NOMO-1 treated with dmso at 0.1 percent for 144 hours (cell line): ENCODE data around the gene PLPP3.
A peak's percentile ranks its signal among the peaks of the same experiment; 100 is the strongest.

Experiments used
- DNase-seq: peaks from one replicate; lab custom pipeline; 2025; ENCODE audit not compliant: unreplicated experiment; lab: John Stamatoyannopoulos, UW

Gene PLPP3

DNA sequence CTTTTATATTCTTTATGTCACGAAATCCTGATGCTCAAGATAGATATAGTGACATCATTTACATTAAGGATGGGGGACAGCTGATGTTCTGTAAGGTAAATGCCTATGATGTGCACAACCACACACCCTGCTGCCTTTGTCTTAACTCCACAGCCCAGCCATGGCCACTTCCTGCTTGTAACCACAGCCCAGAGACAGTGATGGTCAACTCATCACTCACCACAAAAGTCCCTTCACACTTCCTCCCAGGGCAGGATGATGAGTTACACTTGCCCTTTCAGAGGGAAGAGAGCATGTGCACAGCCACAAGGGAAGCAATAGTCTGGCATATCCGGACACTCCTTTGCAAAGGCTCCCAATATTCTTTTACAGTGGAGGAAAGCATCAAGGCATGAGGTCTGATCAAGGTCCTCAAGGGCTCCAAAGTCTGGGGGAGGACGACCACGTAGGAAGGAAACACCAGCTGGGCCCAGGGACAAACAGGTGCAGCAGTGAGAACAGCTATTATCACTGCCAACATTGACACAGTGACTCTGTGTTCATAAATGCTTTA is 53.8 kb downstream of the PLPP3 start:
- DNase-seq, result peak; percentile 76

DNA sequence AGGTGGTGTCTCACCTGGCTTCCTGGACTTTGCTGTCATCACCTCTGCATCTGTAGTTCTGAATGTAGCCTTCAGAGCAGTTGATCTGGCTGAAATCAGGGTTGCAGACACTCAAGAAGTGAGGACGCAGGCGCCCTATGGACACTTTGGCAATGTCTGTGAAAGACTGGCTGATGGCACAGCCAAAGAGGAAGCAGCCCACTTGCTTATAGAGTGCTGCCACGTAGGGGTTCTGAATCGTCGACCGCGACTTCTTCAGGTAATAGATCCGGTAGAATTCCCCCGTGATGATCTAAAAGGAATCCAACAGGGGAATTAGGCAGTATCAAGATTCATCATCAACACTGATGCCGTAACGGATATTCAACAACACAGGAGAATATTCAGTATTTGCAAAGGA is 55.1 kb downstream of the PLPP3 start:
- no peak for DNase-seq

DNA sequence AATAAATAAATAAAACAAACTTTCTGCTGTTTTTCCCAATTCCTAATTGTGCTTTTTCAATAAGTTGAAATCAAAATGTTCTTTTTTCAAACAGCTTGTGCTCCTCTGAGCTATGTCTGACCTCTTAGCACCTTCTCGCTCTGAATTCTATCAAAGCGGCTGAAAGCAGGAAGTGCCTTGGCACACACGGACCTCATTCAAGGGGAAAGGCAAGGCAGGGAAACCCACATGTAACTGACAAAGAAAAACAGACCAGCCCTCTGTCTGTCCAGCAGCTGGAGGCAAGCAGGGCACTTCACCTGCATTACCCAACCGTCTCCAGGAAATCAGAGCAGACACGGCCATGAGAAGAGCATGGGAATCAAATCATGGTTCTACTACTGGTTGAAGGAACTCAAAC is 56.7 kb downstream of the PLPP3 start:
- no peak for DNase-seq

DNA sequence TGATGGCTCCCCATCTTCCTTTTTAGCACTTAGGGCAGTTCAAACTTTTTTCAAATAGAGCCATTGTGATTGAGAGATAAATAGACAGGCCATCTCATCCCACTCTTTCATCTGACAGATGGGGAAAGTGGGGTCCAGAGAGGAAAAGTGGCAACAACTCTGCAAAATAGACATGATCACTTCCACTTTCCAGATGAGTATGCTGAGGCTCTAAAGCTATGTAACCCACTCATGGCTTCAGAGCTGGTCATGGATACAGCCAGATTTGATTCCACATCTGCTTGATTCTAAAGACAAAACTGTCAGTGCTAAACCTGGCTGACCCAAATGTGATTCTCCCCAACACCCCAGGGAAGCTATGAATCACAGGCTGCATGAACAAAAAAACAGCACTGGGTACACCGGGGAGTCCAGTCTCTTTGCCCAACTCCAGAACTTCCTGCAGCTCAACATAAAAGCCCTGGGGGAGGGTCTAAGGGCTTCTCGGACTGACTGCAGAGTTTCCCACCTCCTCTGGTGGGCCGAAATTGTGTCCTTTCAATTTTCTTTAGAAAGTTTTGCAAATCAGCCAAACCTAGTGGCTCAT is 59.3 kb downstream of the PLPP3 start:
- DNase-seq, result no peak

DNA sequence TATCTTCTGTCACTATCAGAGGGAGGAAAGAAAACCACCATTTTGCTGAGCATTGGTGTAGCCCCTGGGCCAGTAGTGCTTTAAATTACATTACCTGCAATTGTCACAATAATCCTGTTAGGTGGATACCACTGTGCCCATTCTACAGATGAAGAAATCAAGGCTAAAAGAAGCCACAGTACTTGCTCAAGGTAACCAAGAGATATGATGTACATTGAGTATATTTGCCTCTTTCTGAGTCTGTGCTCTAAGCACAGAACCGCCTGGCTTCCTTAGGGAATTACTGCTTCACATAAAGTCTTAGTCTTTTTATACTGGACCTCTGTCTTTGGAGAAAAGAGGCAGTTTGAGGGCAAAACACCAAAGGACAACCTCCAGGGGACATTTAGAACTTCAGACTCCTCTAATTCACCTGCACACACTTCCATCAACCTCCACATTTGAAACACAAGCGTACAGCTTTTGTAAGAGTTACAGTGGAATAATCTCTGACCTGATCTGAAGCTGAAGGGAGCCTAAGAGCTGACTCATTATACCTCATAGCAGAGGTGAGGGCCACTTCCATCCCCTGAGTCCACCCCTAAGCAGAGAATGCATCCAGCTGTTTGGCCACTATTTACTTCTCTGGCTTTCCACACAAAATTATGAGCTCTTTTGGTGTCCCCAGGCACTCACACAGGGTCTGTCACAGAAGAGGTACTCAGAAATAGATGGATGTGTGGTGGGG is 61.8 kb downstream of the PLPP3 start:
- no peak for DNase-seq

DNA sequence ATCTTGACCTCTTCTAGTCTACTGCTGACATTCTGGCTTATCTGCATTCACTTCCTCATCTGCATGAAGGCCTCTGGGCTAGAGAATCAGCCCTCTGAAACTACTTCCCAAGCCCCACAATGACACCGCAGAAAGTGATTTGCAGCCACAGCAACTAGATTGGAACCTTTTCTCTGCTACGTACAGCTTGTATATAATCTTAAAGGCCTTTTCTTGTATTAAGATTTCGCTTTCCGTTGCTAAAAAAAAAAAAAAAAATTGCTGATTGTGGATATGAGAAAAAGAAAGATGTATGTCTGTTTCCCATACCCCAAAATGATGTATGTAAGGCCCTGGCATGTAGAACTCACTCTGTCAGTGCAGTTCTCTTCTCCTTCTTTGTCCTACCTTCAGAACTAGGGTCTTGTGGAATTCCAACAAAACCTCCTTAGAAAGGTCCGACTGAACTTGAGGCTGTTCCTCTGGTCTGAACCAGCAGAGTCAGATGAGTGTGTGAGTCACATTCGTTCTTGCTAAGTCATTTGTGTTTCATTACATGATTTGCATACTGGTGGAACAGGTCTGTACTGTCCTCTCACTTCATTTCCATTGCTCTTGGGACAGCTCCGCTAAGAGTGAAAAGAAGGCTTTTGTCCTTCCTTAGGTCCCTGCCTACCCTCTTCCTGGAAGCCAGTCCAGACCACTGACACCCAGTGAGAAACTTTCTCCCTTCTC is 62.7 kb downstream of the PLPP3 start:
- peak; percentile 71 for DNase-seq

DNA sequence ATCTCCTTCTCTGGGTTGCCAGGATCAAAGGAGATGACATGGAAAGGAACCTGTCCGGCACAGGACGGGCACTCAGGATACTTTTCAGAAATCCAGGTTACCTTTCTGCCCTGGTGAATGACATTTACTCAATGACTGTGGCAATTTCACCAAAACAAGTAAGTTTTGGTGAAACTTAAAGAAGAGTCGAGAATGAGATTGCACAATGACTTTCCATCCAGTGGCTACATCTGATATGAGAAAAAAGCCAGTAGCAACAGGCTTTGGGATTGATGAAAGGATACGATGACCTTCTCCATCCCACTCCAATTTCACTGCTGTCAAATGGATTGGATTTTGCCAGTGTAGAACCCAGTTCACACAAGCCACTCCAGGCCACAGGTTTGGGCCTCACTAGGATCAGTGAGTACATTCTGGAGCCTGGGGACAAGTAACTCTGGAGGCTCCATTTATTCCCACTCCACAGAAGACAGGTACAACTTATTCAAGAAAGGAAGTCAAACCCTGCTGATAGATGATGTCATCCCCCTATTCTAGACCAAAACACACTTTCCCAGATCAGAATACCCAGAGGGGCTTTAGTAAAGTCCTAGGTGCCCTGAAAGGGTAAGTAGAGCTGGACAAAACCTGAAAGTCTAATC is 63.3 kb downstream of the PLPP3 start:
- DNase-seq, result no peak

DNA sequence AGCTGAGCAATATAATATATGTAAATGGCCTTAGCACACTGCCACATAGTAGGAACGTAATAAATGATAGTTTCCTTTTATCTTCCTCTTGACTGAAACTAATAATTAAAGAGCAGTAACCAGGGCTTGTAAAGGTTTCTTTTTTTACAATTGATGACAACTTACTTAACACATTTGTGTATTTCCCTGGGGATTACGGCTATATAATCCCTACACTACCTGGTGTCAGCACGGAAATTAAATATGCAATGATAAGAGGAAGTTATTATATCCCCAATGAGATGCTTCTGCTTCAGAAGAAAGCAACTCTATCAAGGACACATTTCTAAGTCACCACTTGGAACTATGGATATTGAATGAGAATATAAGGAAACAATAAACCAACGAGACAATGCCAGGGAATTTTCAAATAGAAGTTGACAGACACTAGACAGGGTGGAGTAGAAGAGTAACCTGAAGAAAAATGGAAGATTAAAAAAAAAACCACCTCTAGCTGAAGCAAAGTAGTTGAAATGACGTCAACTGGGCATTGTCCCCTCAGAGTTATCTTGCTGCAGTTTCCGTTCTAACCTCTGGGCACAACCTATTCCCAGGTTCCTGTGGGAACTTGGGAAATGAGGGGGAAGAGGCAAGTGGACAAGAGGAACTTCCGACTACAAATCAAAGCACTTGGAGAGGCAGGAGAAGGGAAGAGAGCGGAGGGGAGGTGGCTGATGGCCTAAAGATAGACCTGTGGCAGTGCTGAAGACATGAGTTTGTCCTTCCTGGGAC is 66.5 kb downstream of the PLPP3 start:
- DNase-seq, result no peak

DNA sequence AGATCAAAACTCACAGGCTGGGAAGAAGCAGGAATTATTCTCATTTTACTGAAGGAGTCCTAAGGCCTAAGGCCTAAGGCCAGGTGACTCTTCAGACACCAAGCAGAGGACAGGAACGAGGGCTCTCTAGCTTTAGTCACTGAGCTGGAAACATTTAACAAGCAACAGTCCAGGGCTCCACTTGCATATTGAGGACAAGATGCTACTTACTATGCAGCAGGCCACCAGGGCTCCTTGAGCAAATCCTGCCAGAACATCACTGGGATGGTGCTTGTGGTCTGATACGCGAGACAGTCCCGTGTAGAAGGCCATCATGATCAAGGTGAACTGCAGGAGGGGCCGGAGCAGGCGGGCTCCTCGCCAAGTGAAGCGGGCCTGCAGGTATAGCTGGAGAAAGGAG is 67.6 kb downstream of the PLPP3 start:
- no peak for DNase-seq

DNA sequence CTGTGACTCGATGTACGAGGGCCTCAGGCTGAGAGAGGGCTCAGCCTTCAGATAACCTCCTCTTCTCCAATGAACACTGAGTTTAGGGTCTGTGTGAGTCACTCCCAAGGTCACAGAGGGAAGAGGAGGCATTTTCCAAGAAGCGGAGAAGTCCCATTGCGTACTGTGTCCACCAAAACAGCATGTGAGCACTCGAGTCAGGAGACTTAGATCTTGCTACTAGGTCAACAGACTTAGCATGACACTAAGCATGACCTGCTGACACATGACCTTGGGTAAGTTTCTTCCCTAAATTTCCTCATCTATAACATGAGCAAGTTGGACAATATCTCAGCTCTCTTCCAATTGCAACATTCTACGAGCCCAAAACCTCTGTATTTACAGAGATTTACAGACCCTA is 68.0 kb downstream of the PLPP3 start:
- no peak for DNase-seq

DNA sequence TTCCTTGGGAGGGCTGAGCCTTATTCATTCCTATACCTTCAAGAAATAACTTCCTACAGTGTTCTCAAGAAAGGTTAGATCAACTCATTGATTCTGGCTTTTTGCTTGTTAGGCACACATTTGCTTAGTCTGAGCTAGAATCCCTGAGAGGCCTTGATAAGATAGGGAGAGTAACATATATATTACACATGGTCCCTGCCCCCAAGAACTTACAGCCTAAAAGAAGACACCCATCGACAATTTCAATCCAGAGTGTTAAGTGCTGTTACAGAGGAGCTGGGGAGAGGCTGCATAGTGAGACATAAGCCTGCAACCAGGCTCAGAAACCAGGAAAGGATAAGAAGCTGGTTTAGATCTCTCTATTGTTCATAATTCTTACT is 68.7 kb downstream of the PLPP3 start:
- no peak for DNase-seq

DNA sequence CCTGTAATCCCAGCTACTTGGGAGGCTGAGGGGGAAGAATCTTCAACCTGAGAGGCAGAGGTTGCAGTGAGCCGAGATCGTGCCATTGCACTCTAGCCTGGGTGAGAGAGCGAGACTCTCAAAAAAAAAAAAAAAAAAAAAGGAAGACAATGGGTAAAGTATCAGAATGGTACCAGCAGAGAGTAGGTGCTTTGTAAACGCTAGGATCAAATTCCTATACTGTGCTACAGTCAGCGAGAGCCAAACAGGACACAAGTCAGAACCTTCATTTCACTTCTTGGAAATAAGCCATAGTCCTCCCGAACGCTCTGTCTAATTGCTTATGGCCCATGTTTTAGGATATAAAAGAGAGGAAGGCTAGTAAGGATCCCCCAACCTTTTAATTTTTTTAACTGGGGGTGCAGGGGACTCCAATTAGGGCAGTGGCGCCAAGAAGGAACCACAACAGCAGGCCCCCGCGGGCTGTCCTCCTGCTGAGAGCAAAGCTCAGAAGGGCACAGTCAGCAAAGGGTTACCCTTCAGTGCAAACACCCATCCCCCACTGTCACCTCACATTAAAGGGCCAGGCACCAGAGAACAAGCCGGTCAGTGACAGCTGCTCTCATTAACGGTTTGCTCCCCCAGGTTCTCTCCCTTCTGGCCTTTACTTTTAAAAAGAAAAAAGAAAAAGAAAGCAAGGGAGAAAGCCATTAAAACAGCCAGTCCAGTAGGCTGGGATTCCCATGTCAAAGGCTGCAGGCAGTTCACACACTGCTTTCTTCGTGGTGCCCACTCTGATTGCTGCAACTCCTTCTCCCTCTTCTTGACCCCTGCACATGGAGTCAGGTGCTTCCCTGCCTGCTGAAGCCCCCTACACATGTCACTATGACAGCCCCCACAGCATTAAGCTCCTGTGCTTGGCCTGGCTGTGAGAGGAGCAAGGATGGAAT is 69.4 kb downstream of the PLPP3 start:
- DNase-seq, result no peak

DNA sequence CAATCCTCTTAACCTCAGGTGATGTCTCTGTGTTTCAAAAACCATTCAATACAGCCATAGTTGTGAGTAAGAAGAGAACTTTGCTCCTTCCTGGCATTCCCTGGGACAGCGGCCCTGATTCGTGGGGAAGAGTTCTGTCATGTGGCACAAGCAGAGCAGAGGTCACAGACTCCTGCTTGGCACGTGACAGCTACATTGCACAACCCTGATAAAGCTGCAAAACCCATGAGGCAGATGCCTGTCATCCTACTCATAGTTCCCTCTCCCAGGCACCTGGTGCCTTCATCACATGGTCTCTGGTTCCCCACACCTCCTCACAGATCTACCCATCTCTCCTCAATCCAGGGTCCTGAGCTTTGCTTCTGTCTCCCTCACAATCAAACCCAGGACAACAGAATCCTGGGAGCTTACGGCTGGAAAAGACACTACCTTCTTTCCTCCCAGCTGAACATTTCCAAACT is 70.8 kb downstream of the PLPP3 start:
- DNase-seq, result no peak

DNA sequence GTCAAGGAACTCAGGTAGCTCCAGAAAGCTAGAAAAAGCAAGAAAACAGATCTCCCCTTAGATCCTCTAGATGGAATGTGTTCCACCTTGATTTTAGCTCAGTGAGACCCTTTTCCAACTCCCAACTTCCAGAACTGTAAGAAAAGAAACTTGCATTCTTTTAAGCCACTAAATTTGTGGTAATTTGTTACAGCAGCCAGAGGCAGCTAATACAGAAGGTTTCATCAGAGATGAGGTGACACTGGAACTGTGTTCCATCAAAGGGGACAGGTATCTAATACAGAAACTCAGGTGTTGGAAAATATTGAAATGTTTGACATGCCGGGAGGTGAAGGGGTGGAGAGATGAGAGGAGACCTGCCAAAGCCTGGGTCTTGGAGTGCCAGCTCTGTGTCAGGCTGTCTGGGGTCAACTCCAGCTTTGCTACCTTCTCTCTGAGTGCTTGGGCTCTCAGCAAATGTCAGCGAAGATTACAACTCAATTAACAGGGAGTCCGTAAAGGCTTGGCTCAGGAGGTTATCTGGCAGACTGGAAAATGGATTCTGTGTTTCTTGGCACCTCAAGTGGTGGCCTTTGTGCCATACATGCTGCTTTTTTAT is 71.3 kb downstream of the PLPP3 start:
- no peak for DNase-seq

DNA sequence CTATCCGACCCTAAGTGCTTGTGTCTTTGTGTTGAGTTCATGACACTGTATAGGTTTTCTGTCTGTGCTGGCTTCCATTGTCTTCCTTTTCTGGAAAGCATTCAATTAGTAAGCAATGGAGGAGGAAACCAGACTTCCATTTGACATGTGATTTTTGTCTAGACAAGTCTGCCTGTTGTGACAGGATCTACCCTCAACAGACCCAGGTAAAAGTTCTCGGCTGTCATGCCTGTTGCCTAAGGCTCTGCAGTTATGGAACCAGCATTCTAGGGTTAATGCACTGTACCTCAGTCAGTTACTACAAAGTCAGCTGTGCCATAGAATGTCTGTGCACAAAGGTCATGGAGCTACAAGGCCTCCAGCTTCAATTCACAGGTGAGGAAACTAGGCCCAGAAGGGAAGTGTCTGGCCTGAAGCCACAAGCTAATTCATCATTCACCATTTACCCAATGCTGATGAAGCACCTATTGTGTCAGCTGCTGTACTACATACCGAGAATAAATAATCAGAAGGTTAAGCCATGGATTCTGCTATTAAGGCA is 72.3 kb downstream of the PLPP3 start:
- no peak for DNase-seq

DNA sequence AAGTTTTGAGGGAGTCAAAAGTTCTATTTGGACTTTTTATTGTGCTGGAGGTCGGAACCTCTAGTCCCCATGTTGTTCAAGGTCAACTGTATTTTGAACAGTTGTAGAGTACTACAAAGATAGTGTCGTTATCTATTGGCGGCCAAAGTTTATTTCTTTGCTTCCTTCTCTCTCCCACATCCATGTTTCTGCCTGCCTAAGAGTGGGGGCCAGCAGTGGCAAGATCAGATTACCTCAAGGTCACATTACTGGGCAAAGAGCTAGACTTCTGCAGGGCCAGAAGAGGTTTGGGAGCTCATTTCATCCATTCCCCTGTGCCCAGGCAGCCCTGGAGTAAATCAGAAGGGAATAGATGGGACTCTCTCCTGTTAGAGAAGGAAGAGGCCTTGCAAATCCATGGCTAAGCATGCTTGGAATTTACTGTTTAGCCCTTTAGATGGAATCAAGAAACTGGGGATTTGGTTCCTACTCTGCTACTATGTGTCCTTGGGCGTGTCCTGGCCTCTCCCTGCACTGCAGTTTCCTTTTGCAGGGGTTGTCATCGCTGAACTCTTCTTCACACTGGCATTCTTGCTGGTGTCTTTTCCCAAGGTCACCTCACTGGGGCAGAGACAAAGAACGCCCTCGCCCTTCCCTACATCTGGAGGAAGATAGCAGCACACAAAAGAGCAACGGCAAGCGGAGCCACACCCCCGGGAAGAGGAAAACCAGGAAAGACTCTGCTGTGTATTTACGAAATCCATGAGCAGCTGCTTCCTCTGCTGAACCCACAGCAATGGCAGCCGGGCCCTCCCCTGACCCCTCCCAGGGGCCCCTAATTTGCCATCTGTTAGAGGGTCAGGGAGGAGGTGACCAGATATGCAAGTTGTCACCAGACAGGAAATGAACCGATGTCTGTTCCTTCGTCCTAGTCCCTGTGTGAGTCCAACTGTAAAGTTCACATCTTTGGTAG is 73.3 kb downstream of the PLPP3 start:
- DNase-seq, result peak; percentile 15

DNA sequence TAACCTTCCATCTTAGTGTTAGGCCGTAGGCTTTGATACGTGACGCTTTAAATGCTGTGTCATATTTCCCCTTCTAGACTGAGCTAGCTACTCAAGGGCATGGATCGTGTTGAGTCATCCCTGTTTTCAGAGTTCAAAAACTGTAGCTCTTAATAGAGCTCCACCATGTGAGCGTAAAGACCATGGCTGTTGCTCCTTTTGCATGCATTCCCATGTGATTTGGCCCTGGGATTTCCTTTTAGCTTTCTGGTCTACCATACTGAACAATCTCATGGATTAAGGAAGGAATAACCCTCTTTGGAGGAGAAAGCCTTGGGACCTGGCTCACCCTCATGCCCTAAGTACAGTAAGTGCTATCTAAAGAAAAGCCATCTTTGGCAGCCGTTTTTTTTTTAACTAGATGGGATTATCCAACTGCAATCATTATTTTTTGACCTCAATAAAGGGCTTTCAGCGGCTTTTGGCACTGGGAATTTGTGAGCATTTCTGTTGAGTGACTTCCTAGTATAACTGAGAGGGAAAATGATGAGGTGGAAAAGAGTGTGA is 76.6 kb downstream of the PLPP3 start:
- DNase-seq, result peak; percentile 10

DNA sequence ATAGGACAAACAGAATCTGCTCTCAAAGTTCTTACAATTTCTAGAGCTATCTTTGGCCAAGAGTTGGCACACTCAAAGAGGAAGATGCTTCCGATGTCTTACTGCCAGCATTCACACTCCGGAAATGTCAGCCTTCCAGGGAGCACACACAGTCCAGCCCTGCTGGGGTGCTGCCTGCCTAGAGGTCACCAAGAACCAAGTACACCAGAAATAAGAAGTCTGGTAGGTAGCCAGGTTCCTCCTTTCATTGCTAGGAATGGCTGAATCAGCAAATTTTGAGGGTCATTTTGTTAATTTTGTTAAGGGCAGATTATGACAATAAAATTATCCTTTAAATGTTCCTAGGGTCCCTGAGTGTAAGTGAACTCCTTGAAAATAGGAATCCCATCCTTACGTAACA is 77.5 kb downstream of the PLPP3 start:
- DNase-seq, result no peak
